Left forelimb (tissue), 1 donor: ENCODE data around the gene SYT15B.
"Not testable (repeated sequence)": the region's sequence is repeated elsewhere in the genome, so short reads cannot be mapped to it uniquely, and the experiment has no call there.

Experiments
- DNase-seq: peaks from one replicate; pipeline ENCODE4 v3.0.0-alpha.2; 2018; ENCODE audit warnings: low spot score

The SYT15B gene

DNA sequence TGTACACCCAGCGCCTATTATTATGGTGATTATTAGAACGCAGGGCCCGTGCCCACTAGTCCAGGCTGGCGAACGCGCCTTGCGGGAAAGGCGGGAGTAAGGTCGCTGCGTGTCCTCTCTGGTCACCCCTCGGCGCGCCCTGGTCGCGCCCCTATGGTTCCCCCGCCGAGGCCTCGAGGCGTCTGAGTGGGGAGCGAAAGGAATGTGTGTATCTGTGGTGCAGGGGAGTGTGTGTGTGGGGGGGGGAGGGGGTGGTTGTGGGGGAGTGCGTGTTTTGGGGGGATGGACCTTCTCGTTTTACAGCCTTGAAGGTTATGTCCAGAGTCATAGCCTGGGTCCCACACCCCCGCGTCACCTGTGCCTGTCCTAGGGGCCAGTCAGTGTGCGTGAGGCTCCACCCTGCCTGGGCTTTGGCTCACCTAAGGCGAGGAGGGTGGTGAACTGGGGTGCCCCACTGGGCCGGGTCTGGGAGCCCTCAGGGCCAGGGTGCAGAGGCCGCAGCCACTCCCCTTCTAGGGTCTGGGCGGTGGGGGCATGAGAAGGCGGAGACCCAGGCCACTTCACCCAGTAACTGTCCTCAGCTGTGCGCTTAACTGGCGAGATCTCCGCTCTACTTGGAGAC, at the start of gene SYT15B:
TSS of gene SYT15B (minus strand) at position 39 of the 622 bp plus-strand sequence. CDS start 952 bp downstream, outside the sequence.
- peak; percentile 22 for DNase-seq

- not testable (repeated sequence) for DNase-seq
These were observed 16.2 kb upstream of the SYT15B start for GRCh38 chr10:47779590-47779989.

DNA sequence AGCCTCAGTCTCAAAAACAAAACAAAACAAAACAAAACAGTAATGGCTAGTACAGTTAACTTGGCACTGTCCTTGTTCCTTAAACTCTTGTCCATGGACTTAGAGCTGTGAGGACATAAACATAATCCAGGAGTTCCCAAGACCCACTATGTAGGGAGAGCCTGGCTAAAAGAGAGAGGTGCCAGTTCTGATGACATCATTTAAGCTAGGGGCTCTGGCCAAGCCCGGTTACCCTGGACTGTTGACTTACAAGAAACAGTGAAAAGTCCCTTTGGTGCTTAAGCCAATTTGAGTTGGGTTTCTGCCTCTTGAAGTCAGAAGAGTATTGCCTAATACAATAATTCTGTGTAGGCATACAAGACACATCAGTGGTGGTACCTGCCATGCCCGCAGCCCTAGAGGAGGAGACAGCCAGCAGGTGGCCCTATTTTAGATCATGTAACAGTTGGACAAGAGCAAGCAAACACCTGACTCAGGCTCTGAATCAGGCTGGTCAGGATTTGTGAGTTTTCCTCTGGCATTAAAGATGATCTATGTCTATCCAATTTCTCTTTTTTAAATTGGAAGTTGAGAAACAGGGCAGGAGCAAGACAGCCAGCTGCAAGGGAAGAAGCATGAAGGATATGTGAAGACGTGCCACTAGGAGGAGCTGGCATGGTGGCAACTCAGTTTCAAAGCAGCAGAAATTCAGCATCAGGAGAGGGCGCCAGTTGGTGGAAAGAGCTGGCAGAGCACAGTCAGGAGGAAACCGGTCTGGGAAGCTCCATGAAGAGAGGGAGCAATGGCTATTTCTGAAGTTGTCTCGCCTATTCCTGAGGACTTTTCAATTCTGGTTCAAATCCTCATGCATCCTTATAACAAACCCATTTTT, 12.2 kb upstream of the SYT15B start:
- peak; percentile 56 for DNase-seq

- not testable (repeated sequence) for DNase-seq
These were observed 7.4 kb upstream of the SYT15B start for GRCh38 chr10:47770745-47771144.

DNA sequence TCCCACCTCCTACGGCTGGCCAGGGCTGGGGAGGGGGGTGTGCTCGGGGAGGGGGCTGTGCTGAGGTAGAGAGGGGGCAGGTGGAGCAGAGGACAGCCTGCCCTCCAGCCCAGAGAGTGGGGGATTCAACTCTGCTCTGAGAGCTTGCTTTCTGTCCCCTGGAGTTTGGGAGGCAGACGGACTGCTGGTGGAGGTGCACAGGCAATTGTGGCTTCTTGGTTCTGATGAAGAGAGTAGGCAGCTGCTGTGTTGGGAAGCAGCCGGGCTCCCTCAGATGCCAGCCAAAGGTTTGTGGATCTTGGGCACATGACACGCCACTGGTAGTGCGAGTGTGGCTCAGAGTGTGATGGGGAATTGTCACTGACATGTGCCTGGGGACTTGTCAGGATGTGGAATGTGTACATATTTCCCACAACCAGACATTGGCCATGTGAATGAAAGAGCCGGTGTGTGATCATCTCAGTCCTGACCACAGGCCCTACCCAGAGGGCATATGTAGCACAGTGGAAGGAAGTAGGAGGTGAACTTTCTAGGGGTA, 5.3 kb upstream of the SYT15B start:
- peak; percentile 15 for DNase-seq

DNA sequence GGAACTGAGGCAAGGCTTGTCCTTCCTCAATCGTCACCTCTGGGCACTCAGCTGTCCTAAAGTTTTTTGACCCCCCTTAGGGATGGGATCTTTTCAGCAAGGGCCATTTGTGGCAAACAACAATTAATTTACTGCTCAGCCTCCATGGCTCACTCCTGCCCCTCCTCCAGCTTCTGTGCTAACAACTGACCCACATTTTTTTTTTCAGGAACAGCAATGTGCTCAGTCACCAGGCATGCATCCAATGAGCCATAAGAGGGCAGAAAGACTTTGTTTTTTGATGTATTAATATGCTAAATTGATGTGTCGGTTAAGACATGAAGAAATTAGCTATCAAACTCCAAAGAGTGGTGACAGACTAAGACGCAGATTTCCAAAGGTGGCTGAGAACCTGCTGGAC, 4.7 kb upstream of the SYT15B start:
- peak; percentile 11 for DNase-seq

DNA sequence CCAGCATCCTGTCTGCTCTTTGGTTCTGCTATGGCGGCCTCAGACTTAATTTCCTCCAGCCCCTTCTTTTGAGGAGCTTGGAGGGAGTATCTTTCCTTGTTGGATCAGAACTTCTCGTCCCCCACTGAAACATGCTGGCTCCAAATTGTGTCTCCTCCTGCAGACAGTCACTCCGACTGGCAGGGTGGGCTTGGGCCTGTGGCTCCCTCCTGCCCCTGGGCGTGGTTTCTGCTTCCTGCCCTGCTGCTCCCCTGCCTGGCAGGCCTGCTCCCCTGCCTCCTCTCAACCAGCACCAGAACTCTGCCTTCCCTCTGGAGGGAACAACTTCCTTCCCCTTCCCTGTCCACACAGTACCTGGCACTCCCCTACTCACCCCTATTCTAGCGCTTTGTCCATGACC, 3.8 kb upstream of the SYT15B start:
- not testable (repeated sequence) for DNase-seq

GRCh38 chr10:47765232-47765631, 1.8 kb upstream of the SYT15B start:
- not testable (repeated sequence) for DNase-seq

GRCh38 chr10:47762674-47763553, 478 bp downstream of the SYT15B start:
- peak; percentile 46 for DNase-seq

DNA sequence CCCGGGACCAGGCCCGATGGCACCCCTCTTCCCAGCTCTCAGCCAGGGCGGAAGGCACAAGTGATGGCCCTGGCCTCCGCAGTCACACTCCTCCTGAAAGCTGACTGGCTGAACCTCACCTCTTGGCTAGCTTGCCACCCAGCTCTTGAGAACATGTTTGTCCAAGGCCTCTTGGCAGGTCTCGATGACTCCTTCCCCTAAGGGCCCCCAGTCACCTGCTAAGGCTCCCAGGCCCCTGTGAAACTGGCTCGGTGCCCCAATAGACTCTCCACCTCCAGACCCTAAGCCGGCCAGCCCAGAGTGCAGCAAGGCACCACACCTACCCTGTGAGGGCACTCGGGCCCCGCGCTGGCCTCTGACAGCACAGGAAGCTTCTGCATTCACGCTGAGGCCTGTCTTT, 4.5 kb downstream of the SYT15B start:
- DNase-seq = not testable (repeated sequence)

DNA sequence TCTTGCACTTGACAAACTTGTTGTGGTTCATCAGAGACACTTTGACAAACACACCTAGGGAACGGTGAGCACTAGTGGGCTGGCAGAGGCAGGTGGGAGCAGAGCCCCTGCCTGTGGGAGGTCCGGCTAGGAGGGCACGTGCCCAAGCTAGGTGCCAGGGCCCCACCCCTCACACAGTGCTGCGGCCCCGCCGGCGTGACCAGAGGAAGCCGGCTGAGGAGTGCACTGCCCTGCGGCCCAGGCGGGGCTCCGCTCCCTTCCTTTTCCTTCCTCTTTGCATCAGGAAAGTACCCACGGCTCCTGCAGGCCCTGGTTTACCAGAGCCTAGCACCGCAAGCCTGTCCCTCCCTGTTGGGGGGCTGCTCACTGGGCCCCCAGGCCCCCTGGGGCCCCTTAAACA, 7.2 kb downstream of the SYT15B start:
- not testable (repeated sequence) for DNase-seq

- not testable (repeated sequence) for DNase-seq
These were observed 9.5 kb downstream of the SYT15B start for GRCh38 chr10:47753871-47754270.

DNA sequence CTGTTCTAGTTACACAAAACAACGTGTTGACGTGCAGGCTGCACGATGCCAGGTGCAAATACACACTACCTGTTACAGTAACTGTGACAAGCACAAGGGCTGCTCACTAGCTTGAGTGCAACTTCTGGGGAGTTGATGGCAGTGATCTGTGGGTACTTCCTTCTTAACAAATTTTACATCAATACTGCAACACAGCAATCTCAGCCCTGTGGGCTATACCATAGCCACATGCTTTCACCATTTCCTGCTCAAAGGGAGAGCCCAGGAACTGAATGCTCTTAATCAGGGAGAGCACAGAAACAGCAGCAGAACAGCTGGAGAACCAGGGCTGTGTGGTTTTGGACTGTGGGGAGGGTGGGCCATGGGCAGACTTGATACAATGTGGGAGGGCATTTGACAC, 10.2 kb downstream of the SYT15B start:
- DNase-seq = not testable (repeated sequence)

DNA sequence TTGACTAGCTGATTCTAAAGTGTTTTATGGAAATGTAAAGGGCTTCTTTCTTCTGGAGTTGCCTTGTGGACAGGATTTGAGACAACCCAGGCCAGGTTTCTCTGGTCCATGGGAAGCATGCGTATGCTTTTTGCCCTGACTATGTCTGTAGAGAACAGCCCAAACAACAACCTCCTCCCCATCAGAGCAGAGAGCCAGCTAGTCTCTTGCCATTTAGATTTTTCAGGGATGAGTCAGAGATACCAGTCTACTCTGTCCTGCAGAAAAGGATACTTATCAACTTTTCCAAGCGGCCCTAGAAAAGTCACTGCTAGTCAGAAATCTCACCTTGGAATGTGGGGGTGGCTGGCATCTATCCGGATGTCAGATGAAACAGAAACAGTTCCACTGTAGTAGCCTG, 11.6 kb downstream of the SYT15B start:
- DNase-seq = not testable (repeated sequence)

- not testable (repeated sequence) for DNase-seq
These were observed 13.0 kb downstream of the SYT15B start for GRCh38 chr10:47750360-47750759.

DNA sequence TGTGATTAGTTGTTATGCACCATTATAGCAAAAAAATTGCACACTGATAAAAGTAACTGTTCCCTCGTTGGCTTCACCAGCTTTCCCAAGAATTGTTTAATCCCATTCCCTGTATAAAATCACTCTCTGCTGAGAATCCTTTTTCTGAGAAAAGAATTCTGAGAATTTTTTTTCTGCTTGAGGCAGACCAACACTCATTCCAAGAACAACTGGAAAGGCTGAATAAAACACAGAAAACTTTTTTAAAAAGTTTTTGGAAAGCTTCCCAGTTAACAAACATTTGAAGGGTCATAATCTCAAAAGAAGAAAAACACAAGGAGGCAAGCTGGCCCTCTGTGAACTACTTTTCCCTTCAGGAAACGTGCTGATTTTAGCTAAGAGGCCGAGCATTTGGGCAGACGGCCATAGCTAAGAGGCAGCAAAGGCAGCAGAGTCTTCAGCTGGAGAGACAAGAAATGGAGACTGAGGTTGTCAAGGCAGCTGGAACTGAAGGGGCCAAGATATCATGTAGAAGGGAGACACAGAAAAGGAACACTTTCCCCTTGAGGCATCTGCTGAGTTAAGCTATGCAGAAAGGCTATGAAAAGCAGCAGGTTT, 16.5 kb downstream of the SYT15B start:
- not testable (repeated sequence) for DNase-seq

DNA sequence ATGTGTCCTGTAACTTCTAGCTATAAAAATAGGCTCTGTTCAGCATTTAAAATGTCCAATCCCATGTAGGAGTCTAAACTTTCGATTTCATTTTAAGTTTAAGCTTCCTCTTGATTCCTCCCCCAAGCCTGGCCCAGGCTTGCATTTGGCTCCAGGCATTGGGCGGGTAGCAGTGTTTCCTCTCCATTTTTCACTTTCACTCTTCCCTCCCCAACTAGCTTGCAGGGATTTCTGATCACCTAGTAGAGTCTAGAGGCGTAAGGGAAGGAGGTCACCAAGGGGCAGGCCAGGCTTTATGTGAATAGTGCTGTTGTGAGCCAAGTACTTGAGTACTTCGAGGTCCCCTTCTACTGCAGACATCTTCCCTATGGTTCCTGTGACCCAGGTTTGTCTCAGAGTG, 18.5 kb downstream of the SYT15B start:
- not testable (repeated sequence) for DNase-seq

GRCh38 chr10:47743611-47744550, 19.5 kb downstream of the SYT15B start:
- DNase-seq = not testable (repeated sequence)

DNA sequence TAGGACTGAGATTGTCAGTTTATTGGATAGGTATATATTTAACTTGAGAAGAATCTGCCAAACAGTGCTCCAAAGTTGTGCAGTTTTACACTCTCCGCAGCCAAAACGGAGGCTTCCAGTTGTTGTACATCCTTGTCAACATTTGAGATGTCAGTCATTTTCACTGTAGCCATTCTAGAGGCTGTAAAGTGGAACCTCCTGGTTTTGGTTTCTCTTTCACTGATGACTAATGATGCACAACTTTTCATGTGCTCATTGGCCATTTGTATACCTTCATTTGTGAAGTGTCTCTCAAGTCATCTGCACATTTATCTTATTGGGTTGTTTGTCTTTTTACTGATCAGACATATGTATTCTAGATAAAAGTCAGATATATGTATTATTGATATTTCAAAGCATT, 22.5 kb downstream of the SYT15B start:
- DNase-seq = not testable (repeated sequence)

- DNase-seq = not testable (repeated sequence)
These were observed 32.5 kb downstream of the SYT15B start for GRCh38 chr10:47730911-47731310.
